ENCODE data around the gene LPCAT2.

- TF ChIP-seq, protein P1, sequence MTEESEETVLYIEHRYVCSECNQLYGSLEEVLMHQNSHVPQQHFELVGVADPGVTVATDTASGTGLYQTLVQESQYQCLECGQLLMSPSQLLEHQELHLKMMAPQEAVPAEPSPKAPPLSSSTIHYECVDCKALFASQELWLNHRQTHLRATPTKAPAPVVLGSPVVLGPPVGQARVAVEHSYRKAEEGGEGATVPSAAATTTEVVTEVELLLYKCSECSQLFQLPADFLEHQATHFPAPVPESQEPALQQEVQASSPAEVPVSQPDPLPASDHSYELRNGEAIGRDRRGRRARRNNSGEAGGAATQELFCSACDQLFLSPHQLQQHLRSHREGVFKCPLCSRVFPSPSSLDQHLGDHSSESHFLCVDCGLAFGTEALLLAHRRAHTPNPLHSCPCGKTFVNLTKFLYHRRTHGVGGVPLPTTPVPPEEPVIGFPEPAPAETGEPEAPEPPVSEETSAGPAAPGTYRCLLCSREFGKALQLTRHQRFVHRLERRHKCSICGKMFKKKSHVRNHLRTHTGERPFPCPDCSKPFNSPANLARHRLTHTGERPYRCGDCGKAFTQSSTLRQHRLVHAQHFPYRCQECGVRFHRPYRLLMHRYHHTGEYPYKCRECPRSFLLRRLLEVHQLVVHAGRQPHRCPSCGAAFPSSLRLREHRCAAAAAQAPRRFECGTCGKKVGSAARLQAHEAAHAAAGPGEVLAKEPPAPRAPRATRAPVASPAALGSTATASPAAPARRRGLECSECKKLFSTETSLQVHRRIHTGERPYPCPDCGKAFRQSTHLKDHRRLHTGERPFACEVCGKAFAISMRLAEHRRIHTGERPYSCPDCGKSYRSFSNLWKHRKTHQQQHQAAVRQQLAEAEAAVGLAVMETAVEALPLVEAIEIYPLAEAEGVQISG (CRISPR knock-in tag; IDR thresholded peaks at IDR 0.05): no peak
- TF ChIP-seq, protein P2, sequence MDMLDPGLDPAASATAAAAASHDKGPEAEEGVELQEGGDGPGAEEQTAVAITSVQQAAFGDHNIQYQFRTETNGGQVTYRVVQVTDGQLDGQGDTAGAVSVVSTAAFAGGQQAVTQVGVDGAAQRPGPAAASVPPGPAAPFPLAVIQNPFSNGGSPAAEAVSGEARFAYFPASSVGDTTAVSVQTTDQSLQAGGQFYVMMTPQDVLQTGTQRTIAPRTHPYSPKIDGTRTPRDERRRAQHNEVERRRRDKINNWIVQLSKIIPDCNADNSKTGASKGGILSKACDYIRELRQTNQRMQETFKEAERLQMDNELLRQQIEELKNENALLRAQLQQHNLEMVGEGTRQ (IDR thresholded peaks at IDR 0.05; ENCODE audit: low read depth, low read length): no peak
- TF ChIP-seq, protein P2 (CRISPR knock-in tag; IDR thresholded peaks at IDR 0.05; ENCODE audit: borderline replicate concordance): no peak
- TF ChIP-seq, protein P3, sequence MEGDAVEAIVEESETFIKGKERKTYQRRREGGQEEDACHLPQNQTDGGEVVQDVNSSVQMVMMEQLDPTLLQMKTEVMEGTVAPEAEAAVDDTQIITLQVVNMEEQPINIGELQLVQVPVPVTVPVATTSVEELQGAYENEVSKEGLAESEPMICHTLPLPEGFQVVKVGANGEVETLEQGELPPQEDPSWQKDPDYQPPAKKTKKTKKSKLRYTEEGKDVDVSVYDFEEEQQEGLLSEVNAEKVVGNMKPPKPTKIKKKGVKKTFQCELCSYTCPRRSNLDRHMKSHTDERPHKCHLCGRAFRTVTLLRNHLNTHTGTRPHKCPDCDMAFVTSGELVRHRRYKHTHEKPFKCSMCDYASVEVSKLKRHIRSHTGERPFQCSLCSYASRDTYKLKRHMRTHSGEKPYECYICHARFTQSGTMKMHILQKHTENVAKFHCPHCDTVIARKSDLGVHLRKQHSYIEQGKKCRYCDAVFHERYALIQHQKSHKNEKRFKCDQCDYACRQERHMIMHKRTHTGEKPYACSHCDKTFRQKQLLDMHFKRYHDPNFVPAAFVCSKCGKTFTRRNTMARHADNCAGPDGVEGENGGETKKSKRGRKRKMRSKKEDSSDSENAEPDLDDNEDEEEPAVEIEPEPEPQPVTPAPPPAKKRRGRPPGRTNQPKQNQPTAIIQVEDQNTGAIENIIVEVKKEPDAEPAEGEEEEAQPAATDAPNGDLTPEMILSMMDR (CRISPR knock-in tag; IDR thresholded peaks at IDR 0.05): no peak
- TF ChIP-seq STAG1 (CRISPR knock-in tag; IDR thresholded peaks at IDR 0.05): no peak
- TF ChIP-seq ZKSCAN8 (CRISPR knock-in tag; IDR thresholded peaks at IDR 0.05; ENCODE audit: borderline replicate concordance): no peak
- TF ChIP-seq EZH2 (conservative IDR thresholded peaks at IDR 0.05; ENCODE audit: low read depth, low read length): no peak
- TF ChIP-seq, protein P4, sequence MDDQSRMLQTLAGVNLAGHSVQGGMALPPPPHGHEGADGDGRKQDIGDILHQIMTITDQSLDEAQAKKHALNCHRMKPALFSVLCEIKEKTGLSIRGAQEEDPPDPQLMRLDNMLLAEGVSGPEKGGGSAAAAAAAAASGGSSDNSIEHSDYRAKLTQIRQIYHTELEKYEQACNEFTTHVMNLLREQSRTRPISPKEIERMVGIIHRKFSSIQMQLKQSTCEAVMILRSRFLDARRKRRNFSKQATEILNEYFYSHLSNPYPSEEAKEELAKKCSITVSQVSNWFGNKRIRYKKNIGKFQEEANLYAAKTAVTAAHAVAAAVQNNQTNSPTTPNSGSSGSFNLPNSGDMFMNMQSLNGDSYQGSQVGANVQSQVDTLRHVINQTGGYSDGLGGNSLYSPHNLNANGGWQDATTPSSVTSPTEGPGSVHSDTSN (CRISPR knock-in tag; IDR thresholded peaks at IDR 0.05; ENCODE audit: borderline replicate concordance): no peak
Observed at GRCh38 chr16:55570159-55570558, 61.3 kb downstream of the LPCAT2 start.

All from HepG2 (cell line).